Left ventricle myocardium inferior (tissue), 1 donor: Measurements from ENCODE around the gene HECW1. TPM values are rescaled to one million over a fixed set of nuclear protein-coding genes. Genes with fewer than 3 reads are reported as not detected.

ENCODE experiments used
- DNase-seq: peaks from one replicate; pipeline ENCODE4 v3.0.0-alpha.2; 2020
- H3K27ac ChIP-seq: fragments of 200-600 bp; replicated peaks from 2 replicates; pipeline ENCODE4 v1.8.0; 2021
- H3K27me3 ChIP-seq: fragments of 200-600 bp; 2 replicates; pipeline ENCODE4 v1.8.0; 2021; ENCODE audit warnings: low read depth
- H3K36me3 ChIP-seq: fragments of 200-600 bp; 2 replicates; pipeline ENCODE4 v1.8.0; 2021
- H3K4me1 ChIP-seq: fragments of 200-600 bp; 2 replicates; pipeline ENCODE4 v1.8.0; 2021
- H3K4me3 ChIP-seq: fragments of 200-600 bp; 2 replicates; pipeline ENCODE4 v1.8.0; 2021; ENCODE audit warnings: mild to moderate bottlenecking, moderate library complexity
- H3K9me3 ChIP-seq: fragments of 200-600 bp; replicated peaks from 2 replicates; pipeline ENCODE4 v1.8.0; 2021
- intact Hi-C: fragments of 100-400 bp; cut with micrococcal nuclease; formaldehyde crosslinking; loops from one replicate; pipeline ENCODE4 v1.11.0; 2022
- total RNA-seq: library from RNA; stranded (reverse); fragmentation: NEBNext Ultra II Directional; extraction: Animal tissue kit (Norgen Biotek cat#: 25700); gene quantifications from one replicate; pipeline ENCODE4 v1.2.1, GENCODE V29; 2021
- TF ChIP-seq, protein P1 (sequence below): fragments of 200-600 bp; IDR thresholded peaks from 2 replicates; pipeline ENCODE4 v1.8.0; 2021; ENCODE audit warnings: antibody characterized with exemption, mild to moderate bottlenecking, borderline replicate concordance
- donor health status: DM: no; HTN: yes; CAD: no; lungs with severe emphysema.

The HECW1 gene
- total RNA-seq, 1 donor from 2014 or later: not detected

DNA sequence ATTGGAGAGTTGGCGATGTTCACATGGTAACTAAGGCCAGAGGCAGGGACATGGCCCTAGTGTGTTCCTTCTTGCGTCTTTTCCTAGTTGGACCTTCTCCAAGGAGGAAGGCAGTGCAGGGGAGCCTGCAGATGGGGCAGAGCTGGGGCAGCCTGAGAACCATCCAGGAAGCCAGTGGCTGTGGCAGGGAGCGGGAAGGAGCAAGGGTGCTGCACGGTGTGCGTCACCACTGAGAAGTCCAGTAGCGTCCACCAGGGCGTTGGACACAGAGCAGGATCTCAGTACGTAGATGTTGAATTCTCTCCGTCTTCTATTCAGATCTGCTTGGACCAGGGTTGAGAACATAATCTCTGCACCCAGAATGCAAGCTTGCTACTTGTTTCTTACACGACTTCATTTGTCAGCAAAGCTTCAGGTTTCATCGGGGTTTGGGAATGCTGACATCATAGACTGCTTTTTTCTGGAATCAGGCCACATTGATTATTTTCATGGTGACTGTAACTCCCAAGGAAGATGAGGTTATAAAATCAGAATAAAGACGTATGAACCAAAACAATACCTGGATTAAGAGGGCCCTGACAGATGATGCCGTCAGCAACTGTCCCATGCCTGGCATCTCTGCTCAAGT lies 130.3 kb downstream of the HECW1 start:
- TF ChIP-seq, protein P1, sequence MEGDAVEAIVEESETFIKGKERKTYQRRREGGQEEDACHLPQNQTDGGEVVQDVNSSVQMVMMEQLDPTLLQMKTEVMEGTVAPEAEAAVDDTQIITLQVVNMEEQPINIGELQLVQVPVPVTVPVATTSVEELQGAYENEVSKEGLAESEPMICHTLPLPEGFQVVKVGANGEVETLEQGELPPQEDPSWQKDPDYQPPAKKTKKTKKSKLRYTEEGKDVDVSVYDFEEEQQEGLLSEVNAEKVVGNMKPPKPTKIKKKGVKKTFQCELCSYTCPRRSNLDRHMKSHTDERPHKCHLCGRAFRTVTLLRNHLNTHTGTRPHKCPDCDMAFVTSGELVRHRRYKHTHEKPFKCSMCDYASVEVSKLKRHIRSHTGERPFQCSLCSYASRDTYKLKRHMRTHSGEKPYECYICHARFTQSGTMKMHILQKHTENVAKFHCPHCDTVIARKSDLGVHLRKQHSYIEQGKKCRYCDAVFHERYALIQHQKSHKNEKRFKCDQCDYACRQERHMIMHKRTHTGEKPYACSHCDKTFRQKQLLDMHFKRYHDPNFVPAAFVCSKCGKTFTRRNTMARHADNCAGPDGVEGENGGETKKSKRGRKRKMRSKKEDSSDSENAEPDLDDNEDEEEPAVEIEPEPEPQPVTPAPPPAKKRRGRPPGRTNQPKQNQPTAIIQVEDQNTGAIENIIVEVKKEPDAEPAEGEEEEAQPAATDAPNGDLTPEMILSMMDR: no peak
- Histone ChIP-seq H3K27me3 (peaks cover 41% of the 10 kb centered on the region), H3K4me1 (no peaks in the 10 kb centered on the region), H3K27ac (no peak overlapping the region), H3K9me3 (no peaks in the 10 kb centered on the region), H3K36me3 (no peaks in the 10 kb centered on the region), H3K4me3 (no peak overlapping the region)
- DNase-seq: no peak
- intact Hi-C loops: no loop called here

DNA sequence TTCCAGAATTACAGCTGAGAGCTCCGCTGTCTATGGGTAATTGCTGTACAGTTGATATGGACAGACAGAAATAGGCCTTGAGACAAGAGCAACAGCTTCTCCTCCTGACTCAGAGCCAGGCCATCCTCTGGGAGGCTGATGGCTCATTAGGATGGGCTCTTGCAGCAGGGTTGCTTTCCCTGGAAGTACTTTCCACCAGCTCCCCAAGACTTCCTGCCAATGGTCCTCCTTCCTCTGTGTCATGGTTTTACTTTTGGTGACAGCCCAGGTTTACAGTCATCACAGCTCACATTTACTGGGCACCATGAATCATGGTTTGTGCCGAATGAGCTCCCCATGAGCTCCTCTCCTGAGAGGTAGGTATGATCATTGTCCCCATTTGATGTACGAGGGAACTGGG lies 131.8 kb downstream of the HECW1 start:
- Histone ChIP-seq H3K27me3 (peaks cover 53% of the 10 kb centered on the region), H3K36me3 (no peaks in the 10 kb centered on the region), H3K4me1 (no peaks in the 10 kb centered on the region), H3K27ac (no peak overlapping the region), H3K9me3 (no peaks in the 10 kb centered on the region), H3K4me3 (no peak overlapping the region)
- DNase-seq: no peak
- TF ChIP-seq, protein P1: no peak
- intact Hi-C loops: no loop called here

DNA sequence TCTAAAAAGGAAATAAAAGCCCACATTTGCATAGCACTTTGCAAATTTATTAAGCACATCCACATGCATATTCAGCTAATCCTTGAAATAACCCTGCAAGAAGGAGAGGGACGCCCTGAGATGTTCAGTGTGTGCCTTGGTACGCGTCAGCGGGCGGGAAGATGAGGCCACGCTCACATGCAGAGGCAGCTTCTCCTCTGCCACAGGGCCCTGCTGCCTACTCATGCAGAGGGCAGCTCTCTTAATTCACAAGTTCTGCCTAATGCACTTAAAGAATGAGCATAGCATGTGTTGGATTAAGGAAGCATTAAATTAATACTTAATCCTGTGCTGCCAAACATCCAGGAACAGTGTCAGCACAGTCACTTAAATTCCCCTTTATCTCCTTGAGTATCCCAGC lies 132.3 kb downstream of the HECW1 start:
- Histone ChIP-seq H3K9me3 (no peaks in the 10 kb centered on the region), H3K27ac (no peak overlapping the region), H3K4me3 (no peak overlapping the region), H3K4me1 (no peaks in the 10 kb centered on the region), H3K27me3 (peaks cover 53% of the 10 kb centered on the region), H3K36me3 (no peaks in the 10 kb centered on the region)
- no peak for DNase-seq
- TF ChIP-seq, protein P1: no peak
- intact Hi-C loops: no loop called here

DNA sequence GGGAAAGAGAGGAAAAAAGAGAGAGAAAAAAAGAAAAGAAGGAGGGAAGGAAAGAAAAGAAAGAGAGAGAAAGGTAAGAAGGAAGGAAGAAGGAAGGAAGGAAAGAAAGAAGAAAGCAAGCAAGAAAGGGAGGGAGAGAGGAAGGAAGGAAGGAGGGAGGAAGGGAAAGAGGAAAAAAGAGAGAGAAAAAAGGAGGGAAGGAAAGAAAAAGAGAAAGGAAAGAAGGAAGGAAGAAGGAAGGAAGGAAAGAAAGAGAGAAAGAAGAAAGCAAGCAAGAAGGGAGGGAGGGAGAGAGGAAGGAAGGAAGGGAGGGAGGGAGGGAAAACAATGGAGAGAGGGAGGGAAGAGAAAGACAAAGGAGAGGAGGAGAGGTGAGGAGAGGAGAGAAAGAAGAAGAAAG lies 135.3 kb downstream of the HECW1 start:
- Histone ChIP-seq H3K27me3 (peaks cover 59% of the 10 kb centered on the region), H3K4me3 (no peak overlapping the region), H3K9me3 (no peaks in the 10 kb centered on the region), H3K27ac (no peak overlapping the region), H3K36me3 (no peaks in the 10 kb centered on the region), H3K4me1 (no peaks in the 10 kb centered on the region)
- TF ChIP-seq, protein P1: no peak
- DNase-seq: no peak
- intact Hi-C loops: no loop called here

DNA sequence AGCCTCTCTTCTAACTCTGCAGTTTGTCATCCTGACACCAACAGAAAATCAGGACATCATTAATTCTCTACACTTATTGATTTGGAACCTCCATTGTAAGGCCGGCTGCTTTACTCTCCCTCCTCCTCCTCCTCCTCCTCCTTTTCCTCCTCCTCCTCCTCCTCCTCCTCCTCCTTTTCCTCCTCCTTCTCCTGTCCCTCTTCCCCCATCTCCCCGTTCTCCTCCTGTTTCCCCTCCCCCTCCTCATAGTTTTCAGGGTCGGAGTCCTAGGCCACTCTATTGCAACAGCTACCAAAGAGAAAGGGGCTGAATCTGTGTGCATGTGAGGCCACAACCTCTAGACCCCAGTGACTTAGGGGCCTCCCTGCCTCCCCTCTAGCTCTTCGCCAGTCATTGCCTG lies 136.1 kb downstream of the HECW1 start:
- intact Hi-C loops: no loop called here
- Histone ChIP-seq H3K4me3 (no peak overlapping the region), H3K9me3 (no peaks in the 10 kb centered on the region), H3K27ac (no peak overlapping the region), H3K27me3 (peaks cover 67% of the 10 kb centered on the region), H3K36me3 (no peaks in the 10 kb centered on the region), H3K4me1 (no peaks in the 10 kb centered on the region)
- DNase-seq: no peak
- TF ChIP-seq, protein P1: no peak
